Large intestine (tissue), 3 donors: ENCODE data around the gene ZNF407. TPM values are rescaled to one million over a fixed set of nuclear protein-coding genes. Genes with fewer than 3 reads are reported as not detected.

Experiments used
- DNase-seq, 2 donors: peaks; one replicate each; pipeline versions ENCODE4 v3.0.0 to v3.0.0-alpha.2; 2013
- H3K27ac ChIP-seq: one replicate; pipeline ENCODE4 v1.5.1; 2013; ENCODE audit warnings: low read length
- H3K27me3 ChIP-seq: 2 replicates; pipeline ENCODE4 v1.6.1; 2013; ENCODE audit warnings: low read length; ENCODE audit not compliant: control insufficient read depth, insufficient read depth
- H3K36me3 ChIP-seq: 2 replicates; pipeline ENCODE4 v1.6.1; 2013; ENCODE audit warnings: low read length; ENCODE audit not compliant: control insufficient read depth, insufficient read depth
- H3K4me1 ChIP-seq: one replicate; pipeline ENCODE4 v1.6.1; 2013; ENCODE audit warnings: low read length; ENCODE audit not compliant: control insufficient read depth, insufficient read depth
- H3K4me3 ChIP-seq: one replicate; pipeline ENCODE4 v1.5.1; 2013; ENCODE audit warnings: low read length
- H3K9me3 ChIP-seq: one replicate; pipeline ENCODE4 v1.6.1; 2013; ENCODE audit warnings: mild to moderate bottlenecking, low read depth, low read length, moderate library complexity; ENCODE audit not compliant: control insufficient read depth
- WGBS: methylation state at CpG from one replicate; pipeline ENCODE4 v1.1.5; 2013; ENCODE audit warnings: low lambda C conversion rate; ENCODE audit not compliant: insufficient coverage; 5-methylcytosine and 5-hydroxymethylcytosine counted together
- polyA plus RNA-seq: library from polyadenylated mRNA; unstranded; fragments of 120-200 nt; gene quantifications from one replicate; pipeline ENCODE4 v1.2.1, GENCODE V29; 2013

Gene ZNF407
- polyA plus RNA-seq, 1 donor, result 6.6 TPM

DNA sequence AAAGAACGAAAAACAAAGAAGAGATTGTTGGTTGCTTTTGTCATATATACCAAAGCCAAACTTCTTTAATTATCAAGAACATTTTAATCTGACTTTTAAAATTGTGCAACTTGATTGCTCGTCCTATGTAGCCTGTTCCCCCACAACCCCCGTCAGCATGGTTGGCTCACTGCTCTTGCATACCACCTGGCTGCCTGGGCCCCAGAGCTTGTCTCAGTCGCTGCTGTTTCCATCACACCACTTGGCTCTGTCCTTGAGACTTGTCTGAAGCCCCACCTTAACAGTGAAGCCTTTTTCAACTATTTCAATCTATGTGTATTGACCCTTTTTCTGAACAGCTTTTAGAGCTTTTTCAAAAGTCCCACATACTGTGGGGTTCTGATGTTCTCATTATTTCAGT is 270.8 kb downstream of the ZNF407 start:
- DNase-seq, result no peak
- WGBS, result 86% methylated on average over 1 of the region's 4 CpGs
- H3K27me3 ChIP-seq, result no peaks in the 10 kb centered on the region
- no peaks in the 10 kb centered on the region for H3K9me3 ChIP-seq
- H3K4me3 ChIP-seq, result no peak overlapping the region
- no peaks in the 10 kb centered on the region for H3K36me3 ChIP-seq
- no peak overlapping the region for H3K27ac ChIP-seq
- no peaks in the 10 kb centered on the region for H3K4me1 ChIP-seq

- 86% methylated on average over 2 of the region's 5 CpGs for WGBS
- Histone ChIP-seq H3K27ac (no peak overlapping the region), H3K4me1 (no peaks in the 10 kb centered on the region), H3K9me3 (no peaks in the 10 kb centered on the region), H3K27me3 (no peaks in the 10 kb centered on the region), H3K4me3 (no peak overlapping the region), H3K36me3 (no peaks in the 10 kb centered on the region)
- DNase-seq, result no peak
Observed at GRCh38 chr18:74869904-74870863, 272.5 kb downstream of the ZNF407 start.

DNA sequence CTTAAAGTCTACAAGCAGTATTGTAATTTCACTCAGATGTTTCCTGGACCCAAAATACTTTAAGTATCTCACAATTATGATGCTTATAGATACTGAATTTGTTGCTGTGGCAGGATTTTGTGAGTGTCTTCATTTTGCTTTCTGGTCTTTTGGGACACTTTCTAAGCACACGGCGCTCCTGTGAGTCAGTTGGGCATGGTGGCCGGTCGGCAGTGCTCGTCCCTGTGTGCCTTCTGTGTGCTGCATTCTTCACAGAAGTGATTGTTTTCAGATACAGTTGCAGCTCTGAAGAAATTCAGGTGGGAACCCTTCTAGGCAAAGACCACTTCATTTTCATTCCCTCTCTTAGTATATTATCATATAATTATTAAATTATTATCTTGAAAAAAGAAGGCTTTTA is 273.3 kb downstream of the ZNF407 start:
- Histone ChIP-seq H3K4me3 (no peak overlapping the region), H3K9me3 (no peaks in the 10 kb centered on the region), H3K27me3 (no peaks in the 10 kb centered on the region), H3K27ac (no peak overlapping the region), H3K4me1 (no peaks in the 10 kb centered on the region), H3K36me3 (no peaks in the 10 kb centered on the region)
- DNase-seq, result no peak
- WGBS, result no CpG with 5 or more reads among the region's 5 CpGs

GRCh38 chr18:74873629-74874028 is 276.0 kb downstream of the ZNF407 start:
- Histone ChIP-seq H3K36me3 (no peaks in the 10 kb centered on the region), H3K27ac (no peak overlapping the region), H3K9me3 (no peaks in the 10 kb centered on the region), H3K4me1 (no peaks in the 10 kb centered on the region), H3K4me3 (no peak overlapping the region), H3K27me3 (no peaks in the 10 kb centered on the region)
- 100% methylated on average over 1 of the region's 3 CpGs for WGBS
- DNase-seq, result no peak

GRCh38 chr18:74874351-74874750 is 276.7 kb downstream of the ZNF407 start:
- Histone ChIP-seq H3K4me3 (no peak overlapping the region), H3K36me3 (no peaks in the 10 kb centered on the region), H3K4me1 (no peaks in the 10 kb centered on the region), H3K27me3 (no peaks in the 10 kb centered on the region), H3K27ac (no peak overlapping the region), H3K9me3 (no peaks in the 10 kb centered on the region)
- WGBS, result no CpG with 5 or more reads among the region's 5 CpGs
- no peak for DNase-seq

GRCh38 chr18:74876630-74877243 is 279.1 kb downstream of the ZNF407 start:
- WGBS, result no CpG with 5 or more reads among the region's 18 CpGs
- Histone ChIP-seq H3K9me3 (no peaks in the 10 kb centered on the region), H3K36me3 (peaks cover 7% of the 10 kb centered on the region), H3K27ac (no peak overlapping the region), H3K4me3 (no peak overlapping the region), H3K4me1 (no peaks in the 10 kb centered on the region), H3K27me3 (no peaks in the 10 kb centered on the region)
- DNase-seq, result no peak

- Histone ChIP-seq H3K4me1 (no peaks in the 10 kb centered on the region), H3K9me3 (no peaks in the 10 kb centered on the region), H3K27me3 (no peaks in the 10 kb centered on the region), H3K27ac (no peak overlapping the region), H3K36me3 (peaks cover 10% of the 10 kb centered on the region), H3K4me3 (no peak overlapping the region)
- 90% methylated on average over 1 of the region's 6 CpGs for WGBS
- DNase-seq, result no peak
Observed at GRCh38 chr18:74878267-74878666, 280.6 kb downstream of the ZNF407 start.

DNA sequence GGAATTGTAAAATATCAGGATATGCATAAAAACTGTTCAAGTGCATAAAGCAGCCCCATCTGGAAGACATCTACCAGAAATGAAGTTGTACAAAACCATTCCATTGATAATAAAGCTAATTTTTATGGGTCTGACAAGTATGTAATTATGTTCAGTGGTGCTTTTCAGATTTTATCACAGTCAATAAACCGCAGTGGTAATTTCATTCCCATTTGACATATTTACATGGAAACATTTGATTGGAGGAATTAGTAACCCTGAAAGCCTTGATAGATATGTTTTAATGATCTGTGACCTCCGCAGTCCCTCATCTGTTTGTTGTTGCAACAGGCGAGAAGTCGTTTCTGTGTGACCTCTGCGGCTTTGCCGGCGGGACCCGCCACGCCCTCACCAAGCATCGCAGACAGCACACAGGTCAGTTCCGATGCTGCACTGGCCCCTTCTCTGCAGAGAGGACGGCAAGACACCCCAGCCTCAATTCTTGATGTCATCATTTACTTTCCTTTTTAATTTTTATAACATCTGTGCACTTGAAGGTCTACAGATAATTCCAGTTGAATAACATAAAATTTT is 283.1 kb downstream of the ZNF407 start:
- no peak for DNase-seq
- Histone ChIP-seq H3K4me1 (no peaks in the 10 kb centered on the region), H3K36me3 (peaks cover 12% of the 10 kb centered on the region), H3K27me3 (no peaks in the 10 kb centered on the region), H3K9me3 (no peaks in the 10 kb centered on the region), H3K4me3 (no peak overlapping the region), H3K27ac (no peak overlapping the region)
- 21% methylated on average over 2 of the region's 12 CpGs for WGBS

GRCh38 chr18:74892066-74892627 is 294.5 kb downstream of the ZNF407 start:
- no peak overlapping the region for H3K27ac ChIP-seq
- H3K36me3 ChIP-seq, result peaks cover 13% of the 10 kb centered on the region
- no peaks in the 10 kb centered on the region for H3K27me3 ChIP-seq
- no peaks in the 10 kb centered on the region for H3K4me1 ChIP-seq
- no peak overlapping the region for H3K4me3 ChIP-seq
- no peaks in the 10 kb centered on the region for H3K9me3 ChIP-seq
- no peak for DNase-seq
- WGBS, result 92% methylated on average over 2 of the region's 11 CpGs

- no peaks in the 10 kb centered on the region for H3K9me3 ChIP-seq
- no peaks in the 10 kb centered on the region for H3K4me1 ChIP-seq
- peaks cover 5% of the 10 kb centered on the region for H3K36me3 ChIP-seq
- no CpG with 5 or more reads among the region's 1 CpG for WGBS
- DNase-seq, result peak in 1 of 2 donors; percentile 16
- H3K4me3 ChIP-seq, result no peak overlapping the region
- no peak overlapping the region for H3K27ac ChIP-seq
- no peaks in the 10 kb centered on the region for H3K27me3 ChIP-seq
Observed at GRCh38 chr18:74895686-74896085, 298.0 kb downstream of the ZNF407 start.
